Endothelial cell (in vitro differentiated cells): ENCODE data around the gene SOX5. TPM values are rescaled to one million over a fixed set of nuclear protein-coding genes. Genes with fewer than 3 reads are reported as not detected.

Experiments
- DNase-seq: peaks from one replicate; pipeline ENCODE4 v3.0.0; 2021; ENCODE audit warnings: low spot score
- H3K27ac Mint-ChIP-seq: one replicate; pipeline ENCODE4 v1.8.0; 2021; ENCODE audit warnings: mixed read lengths, inconsistent platforms; ENCODE audit not compliant: unreplicated experiment
- H3K27me3 Mint-ChIP-seq: one replicate; pipeline ENCODE4 v1.8.0; 2021; ENCODE audit warnings: mild to moderate bottlenecking, moderate library complexity, mixed read lengths, inconsistent platforms; ENCODE audit not compliant: unreplicated experiment
- H3K36me3 Mint-ChIP-seq: one replicate; pipeline ENCODE4 v1.8.0; 2021; ENCODE audit warnings: mild to moderate bottlenecking, low read depth, mixed read lengths, inconsistent platforms; ENCODE audit not compliant: unreplicated experiment
- H3K4me1 Mint-ChIP-seq: one replicate; pipeline ENCODE4 v1.8.0; 2021; ENCODE audit warnings: mild to moderate bottlenecking, mixed read lengths, inconsistent platforms; ENCODE audit not compliant: unreplicated experiment
- H3K4me3 Mint-ChIP-seq: one replicate; pipeline ENCODE4 v1.8.0; 2021; ENCODE audit warnings: mild to moderate bottlenecking, mixed read lengths, inconsistent platforms; ENCODE audit not compliant: unreplicated experiment
- H3K9me3 Mint-ChIP-seq: one replicate; pipeline ENCODE4 v1.8.0; 2021; ENCODE audit warnings: mixed read lengths, inconsistent platforms; ENCODE audit not compliant: unreplicated experiment
- total RNA-seq: library from RNA; stranded (reverse); fragmentation: NEBNext Ultra II Directional; extraction: Animal tissue kit (Norgen Biotek cat#: 25700); gene quantifications from one replicate; pipeline ENCODE4 v1.2.1, GENCODE V29; 2021; ENCODE audit not compliant: unreplicated experiment
- TF ChIP-seq, protein P1 (sequence below): fragments of 200-600 bp; sonication (generic); IDR thresholded peaks from one replicate; pipeline ENCODE4 v1.5.0; 2021; ENCODE audit warnings: antibody characterized with exemption; ENCODE audit not compliant: unreplicated experiment

SOX5 gene
- total RNA-seq, 1 donor from 2014 or later = 23.1 TPM

DNA sequence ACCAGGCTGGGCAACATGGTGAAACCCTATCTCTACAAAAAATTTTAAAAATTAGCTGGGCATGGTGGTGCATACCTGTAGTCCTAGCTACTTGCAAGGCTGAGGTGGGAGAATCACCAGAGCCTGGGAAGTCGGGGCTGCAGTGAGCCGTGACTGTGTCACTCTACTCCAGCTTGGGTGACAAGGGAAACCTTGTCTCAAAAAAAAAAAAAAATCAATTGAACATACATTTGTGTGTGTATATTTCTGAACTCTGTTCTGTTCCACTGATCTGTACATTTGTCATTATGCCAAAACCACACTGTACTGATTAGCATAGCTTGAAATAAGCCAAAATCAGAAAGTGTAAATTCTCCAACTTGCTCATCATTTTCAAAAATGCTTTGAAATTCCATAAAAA lies 254.6 kb downstream of the SOX5 start:
- Mint-ChIP-seq H3K9me3 (no peaks in the 10 kb centered on the region), H3K27me3 (no peaks in the 10 kb centered on the region), H3K27ac (no peak overlapping the region), H3K4me3 (no peak overlapping the region), H3K36me3 (peaks cover 10% of the 10 kb centered on the region), H3K4me1 (no peaks in the 10 kb centered on the region)
- DNase-seq = no peak
- TF ChIP-seq, protein P1, sequence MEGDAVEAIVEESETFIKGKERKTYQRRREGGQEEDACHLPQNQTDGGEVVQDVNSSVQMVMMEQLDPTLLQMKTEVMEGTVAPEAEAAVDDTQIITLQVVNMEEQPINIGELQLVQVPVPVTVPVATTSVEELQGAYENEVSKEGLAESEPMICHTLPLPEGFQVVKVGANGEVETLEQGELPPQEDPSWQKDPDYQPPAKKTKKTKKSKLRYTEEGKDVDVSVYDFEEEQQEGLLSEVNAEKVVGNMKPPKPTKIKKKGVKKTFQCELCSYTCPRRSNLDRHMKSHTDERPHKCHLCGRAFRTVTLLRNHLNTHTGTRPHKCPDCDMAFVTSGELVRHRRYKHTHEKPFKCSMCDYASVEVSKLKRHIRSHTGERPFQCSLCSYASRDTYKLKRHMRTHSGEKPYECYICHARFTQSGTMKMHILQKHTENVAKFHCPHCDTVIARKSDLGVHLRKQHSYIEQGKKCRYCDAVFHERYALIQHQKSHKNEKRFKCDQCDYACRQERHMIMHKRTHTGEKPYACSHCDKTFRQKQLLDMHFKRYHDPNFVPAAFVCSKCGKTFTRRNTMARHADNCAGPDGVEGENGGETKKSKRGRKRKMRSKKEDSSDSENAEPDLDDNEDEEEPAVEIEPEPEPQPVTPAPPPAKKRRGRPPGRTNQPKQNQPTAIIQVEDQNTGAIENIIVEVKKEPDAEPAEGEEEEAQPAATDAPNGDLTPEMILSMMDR = no peak

DNA sequence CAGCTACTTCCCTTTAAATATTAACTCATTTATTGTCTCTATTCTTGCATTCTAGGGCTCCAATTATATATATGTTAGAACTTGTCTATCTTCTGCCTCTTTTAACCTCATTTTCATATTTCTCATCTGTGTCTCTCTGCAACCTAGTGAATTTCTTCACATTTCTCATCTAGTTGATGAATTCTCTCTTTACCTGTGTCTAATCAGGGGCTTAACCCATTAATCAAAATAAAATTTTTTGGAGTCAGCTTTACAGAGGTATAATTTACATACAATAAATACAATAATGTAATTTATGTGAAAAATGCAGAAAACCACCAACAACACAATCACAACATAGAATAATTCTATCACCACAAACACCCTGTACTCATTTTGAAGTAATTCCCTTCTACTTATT lies 255.2 kb downstream of the SOX5 start:
- TF ChIP-seq, protein P1 = no peak
- H3K36me3 Mint-ChIP-seq = peaks cover 10% of the 10 kb centered on the region
- no peak for DNase-seq
- no peak overlapping the region for H3K4me3 Mint-ChIP-seq
- H3K4me1 Mint-ChIP-seq = no peaks in the 10 kb centered on the region
- H3K27me3 Mint-ChIP-seq = no peaks in the 10 kb centered on the region
- H3K27ac Mint-ChIP-seq = no peak overlapping the region
- no peaks in the 10 kb centered on the region for H3K9me3 Mint-ChIP-seq

DNA sequence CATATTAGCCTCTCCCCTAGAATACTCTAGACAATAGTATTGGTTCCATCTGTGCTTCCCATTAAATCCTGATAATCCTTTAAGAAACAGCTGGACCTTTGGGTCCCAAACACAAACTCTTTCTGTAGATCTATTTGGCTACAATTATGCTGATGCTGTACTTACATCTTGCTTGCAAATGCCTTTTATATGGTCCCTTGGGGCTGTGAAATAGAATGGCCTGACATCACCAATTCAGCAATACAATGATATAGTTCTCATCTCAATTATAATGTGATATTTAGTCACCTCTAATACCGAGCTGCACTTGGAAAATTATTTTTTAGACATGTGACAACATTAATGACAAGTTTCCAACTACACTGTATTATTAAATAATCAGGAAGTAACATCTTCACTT lies 261.5 kb downstream of the SOX5 start:
- Mint-ChIP-seq H3K4me3 (no peak overlapping the region), H3K9me3 (no peaks in the 10 kb centered on the region), H3K4me1 (no peaks in the 10 kb centered on the region), H3K36me3 (no peaks in the 10 kb centered on the region), H3K27ac (no peak overlapping the region), H3K27me3 (no peaks in the 10 kb centered on the region)
- DNase-seq = no peak
- TF ChIP-seq, protein P1 = no peak

DNA sequence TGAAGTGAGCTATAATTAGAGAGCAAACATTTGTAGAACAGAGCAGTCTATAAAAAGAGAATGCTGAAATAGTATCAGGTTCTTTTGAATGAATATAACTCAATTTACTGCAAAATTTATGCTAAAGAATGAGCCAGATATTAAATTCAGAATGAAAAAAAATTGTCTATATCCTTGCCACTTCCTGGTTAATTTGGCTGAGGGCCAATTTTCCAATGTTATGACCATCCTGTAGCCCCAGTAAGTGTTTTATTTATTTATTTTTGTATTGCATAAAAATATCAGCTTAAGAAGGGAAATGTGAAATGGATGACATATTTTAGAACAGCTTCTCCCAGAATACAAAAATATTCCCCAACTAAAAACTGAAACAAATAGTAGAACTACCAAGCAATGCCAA lies 263.4 kb downstream of the SOX5 start:
- H3K27me3 Mint-ChIP-seq = no peaks in the 10 kb centered on the region
- TF ChIP-seq, protein P1 = no peak
- H3K36me3 Mint-ChIP-seq = no peaks in the 10 kb centered on the region
- H3K4me1 Mint-ChIP-seq = no peaks in the 10 kb centered on the region
- H3K9me3 Mint-ChIP-seq = no peaks in the 10 kb centered on the region
- no peak for DNase-seq
- H3K4me3 Mint-ChIP-seq = no peak overlapping the region
- H3K27ac Mint-ChIP-seq = no peak overlapping the region

DNA sequence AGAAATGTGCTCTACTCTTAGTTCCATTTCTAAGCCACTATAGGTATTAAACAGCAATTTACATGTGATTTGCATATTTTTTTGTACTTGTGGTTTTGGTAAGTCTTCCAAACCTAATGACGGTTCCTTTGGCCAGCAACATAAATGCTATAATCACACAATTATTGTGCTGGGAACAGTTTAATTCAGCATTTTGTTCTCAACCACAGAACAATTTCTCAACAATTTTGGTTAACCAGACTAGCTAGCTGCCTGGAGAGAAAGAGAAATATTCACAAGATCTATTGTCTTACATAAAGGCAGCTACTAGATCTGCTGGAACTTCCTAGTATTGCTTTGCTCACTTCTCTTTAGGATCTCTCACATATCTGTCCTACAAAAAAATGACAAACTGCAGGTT lies 265.3 kb downstream of the SOX5 start:
- Mint-ChIP-seq H3K9me3 (no peaks in the 10 kb centered on the region), H3K27me3 (no peaks in the 10 kb centered on the region), H3K27ac (no peak overlapping the region), H3K4me3 (no peak overlapping the region), H3K36me3 (no peaks in the 10 kb centered on the region), H3K4me1 (no peaks in the 10 kb centered on the region)
- DNase-seq = no peak
- TF ChIP-seq, protein P1 = no peak
